ENCODE data around the gene DRC3. TPM values are rescaled to one million over a fixed set of nuclear protein-coding genes. Genes with fewer than 3 reads are reported as not detected.

DRC3 gene
- total and polyA plus RNA-seq, 4 donors: 0.61 to 1.5 (median 1.1) TPM

GRCh38 chr17:18038149-18038850, 65.6 kb downstream of the DRC3 start (continued):
- TF ChIP-seq, protein P1, sequence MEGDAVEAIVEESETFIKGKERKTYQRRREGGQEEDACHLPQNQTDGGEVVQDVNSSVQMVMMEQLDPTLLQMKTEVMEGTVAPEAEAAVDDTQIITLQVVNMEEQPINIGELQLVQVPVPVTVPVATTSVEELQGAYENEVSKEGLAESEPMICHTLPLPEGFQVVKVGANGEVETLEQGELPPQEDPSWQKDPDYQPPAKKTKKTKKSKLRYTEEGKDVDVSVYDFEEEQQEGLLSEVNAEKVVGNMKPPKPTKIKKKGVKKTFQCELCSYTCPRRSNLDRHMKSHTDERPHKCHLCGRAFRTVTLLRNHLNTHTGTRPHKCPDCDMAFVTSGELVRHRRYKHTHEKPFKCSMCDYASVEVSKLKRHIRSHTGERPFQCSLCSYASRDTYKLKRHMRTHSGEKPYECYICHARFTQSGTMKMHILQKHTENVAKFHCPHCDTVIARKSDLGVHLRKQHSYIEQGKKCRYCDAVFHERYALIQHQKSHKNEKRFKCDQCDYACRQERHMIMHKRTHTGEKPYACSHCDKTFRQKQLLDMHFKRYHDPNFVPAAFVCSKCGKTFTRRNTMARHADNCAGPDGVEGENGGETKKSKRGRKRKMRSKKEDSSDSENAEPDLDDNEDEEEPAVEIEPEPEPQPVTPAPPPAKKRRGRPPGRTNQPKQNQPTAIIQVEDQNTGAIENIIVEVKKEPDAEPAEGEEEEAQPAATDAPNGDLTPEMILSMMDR (IDR thresholded peaks at IDR 0.05; ENCODE audit: low read depth, low read length, missing input control): no peak
- no peak for TF ChIP-seq TAF1 (conservative IDR thresholded peaks at IDR 0.05)
- no peak for TF ChIP-seq FOXA2 (IDR thresholded peaks at IDR 0.05)
- no peak for TF ChIP-seq RXRA (IDR thresholded peaks at IDR 0.05)
- no peak for TF ChIP-seq HNF4A (conservative IDR thresholded peaks at IDR 0.05)
- TF ChIP-seq YY1 (IDR thresholded peaks at IDR 0.05): no peak

DNA sequence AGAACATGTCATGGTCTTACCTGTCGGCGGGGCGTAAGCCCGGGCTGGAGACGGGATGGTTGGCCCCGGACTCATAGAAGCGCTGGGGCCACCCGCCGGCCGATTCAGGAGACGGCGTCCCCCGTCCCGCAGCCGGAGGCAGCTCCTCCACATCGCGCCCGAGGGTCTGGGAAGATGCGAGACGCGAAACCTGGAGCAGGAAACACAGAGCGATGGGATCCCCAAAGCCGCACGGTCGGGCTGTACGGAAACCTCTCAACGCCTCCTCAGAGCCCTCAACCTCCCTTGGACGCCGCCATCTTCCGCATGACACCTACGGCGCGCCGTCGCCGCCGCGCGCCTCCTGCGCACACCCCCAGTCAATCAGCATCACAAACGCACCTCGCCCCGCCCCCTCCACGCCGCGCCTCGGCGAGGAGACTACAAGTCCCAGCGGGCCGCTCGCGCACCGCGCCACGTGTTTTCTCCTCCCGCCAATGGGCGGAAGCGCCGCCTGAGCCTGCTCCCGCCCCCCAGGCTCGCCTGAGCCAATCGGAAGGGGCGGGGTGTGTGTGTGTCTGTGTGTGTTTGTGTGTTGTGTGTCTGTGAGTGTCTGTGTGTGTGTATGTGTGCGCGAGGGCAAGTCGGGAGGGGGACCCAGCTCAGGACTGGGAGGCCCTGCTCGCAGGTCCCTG, 66.3 kb downstream of the DRC3 start, which contains the start of the genes ATPAF2 and GID4:
Gene ATPAF2, minus strand, starts transcription at position 308 of the 674 bp plus-strand sequence. Its CDS starts 155 bp downstream, at position 153.
Gene GID4, plus strand, starts transcription at position 548 of the 674 bp plus-strand sequence. Its CDS starts 57 bp downstream, at position 605.
- TF ChIP-seq, protein P1 (IDR thresholded peaks at IDR 0.05; ENCODE audit: low read depth, low read length, missing input control): no peak
- TF ChIP-seq SP1 (IDR thresholded peaks at IDR 0.05) (peak; percentile 93), MAX (IDR thresholded peaks at IDR 0.05) (peak; percentile 82), HNF4G (IDR thresholded peaks at IDR 0.05) (no peak), YY1 (IDR thresholded peaks at IDR 0.05) (peak; percentile 99), EGR1 (IDR thresholded peaks at IDR 0.05; ENCODE audit: low read depth in 2 of 2) (peak in 1 of 2 donors; percentile 52), ZBTB33 (IDR thresholded peaks at IDR 0.05) (peak; percentile 76), FOXA1 (IDR thresholded peaks at IDR 0.05) (peak; percentile 29), JUND (IDR thresholded peaks at IDR 0.05) (no peak), RXRA (IDR thresholded peaks at IDR 0.05) (peak in 1 of 2 donors; percentile 17), RAD21 (IDR thresholded peaks at IDR 0.05) (peak in 1 of 2 donors; percentile 37), NR2F2 (IDR thresholded peaks at IDR 0.05) (no peak), GABPA (IDR thresholded peaks at IDR 0.05 in 1 of 2, conservative IDR thresholded peaks at IDR 0.05 in 1 of 2) (peak in 1 of 2 donors; percentile 72), FOXA2 (IDR thresholded peaks at IDR 0.05) (peak; percentile 31)
- TF ChIP-seq, protein P2, sequence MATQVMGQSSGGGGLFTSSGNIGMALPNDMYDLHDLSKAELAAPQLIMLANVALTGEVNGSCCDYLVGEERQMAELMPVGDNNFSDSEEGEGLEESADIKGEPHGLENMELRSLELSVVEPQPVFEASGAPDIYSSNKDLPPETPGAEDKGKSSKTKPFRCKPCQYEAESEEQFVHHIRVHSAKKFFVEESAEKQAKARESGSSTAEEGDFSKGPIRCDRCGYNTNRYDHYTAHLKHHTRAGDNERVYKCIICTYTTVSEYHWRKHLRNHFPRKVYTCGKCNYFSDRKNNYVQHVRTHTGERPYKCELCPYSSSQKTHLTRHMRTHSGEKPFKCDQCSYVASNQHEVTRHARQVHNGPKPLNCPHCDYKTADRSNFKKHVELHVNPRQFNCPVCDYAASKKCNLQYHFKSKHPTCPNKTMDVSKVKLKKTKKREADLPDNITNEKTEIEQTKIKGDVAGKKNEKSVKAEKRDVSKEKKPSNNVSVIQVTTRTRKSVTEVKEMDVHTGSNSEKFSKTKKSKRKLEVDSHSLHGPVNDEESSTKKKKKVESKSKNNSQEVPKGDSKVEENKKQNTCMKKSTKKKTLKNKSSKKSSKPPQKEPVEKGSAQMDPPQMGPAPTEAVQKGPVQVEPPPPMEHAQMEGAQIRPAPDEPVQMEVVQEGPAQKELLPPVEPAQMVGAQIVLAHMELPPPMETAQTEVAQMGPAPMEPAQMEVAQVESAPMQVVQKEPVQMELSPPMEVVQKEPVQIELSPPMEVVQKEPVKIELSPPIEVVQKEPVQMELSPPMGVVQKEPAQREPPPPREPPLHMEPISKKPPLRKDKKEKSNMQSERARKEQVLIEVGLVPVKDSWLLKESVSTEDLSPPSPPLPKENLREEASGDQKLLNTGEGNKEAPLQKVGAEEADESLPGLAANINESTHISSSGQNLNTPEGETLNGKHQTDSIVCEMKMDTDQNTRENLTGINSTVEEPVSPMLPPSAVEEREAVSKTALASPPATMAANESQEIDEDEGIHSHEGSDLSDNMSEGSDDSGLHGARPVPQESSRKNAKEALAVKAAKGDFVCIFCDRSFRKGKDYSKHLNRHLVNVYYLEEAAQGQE (IDR thresholded peaks at IDR 0.05): peak; percentile 64
- peak; percentile 99 for DNase-seq (ENCODE audit: low spot score)
- Histone ChIP-seq H3K9me3 (ENCODE audit: control insufficient read depth in 4 of 4, low read length in 3 of 4) (no peaks in the 10 kb centered on the region), H3K36me3 (ENCODE audit: control insufficient read depth in 4 of 4, insufficient read depth in 3 of 4, low read depth in 1 of 4, low read length in 3 of 4) (no peaks in the 10 kb centered on the region), H3K4me3 (ENCODE audit: low read depth in 1 of 3, low read length in 3 of 3) (peak within 1 kb of the TSS; percentile 92 to 97 (median 97)), H3K27me3 (ENCODE audit: control insufficient read depth in 4 of 4, insufficient read depth in 4 of 4, low read length in 3 of 4) (no peaks in the 10 kb centered on the region), H3K27ac (ENCODE audit: low read depth in 1 of 2, low read length in 2 of 2) (peak within 1 kb of the TSS; percentile 38 to 61), H3K4me1 (ENCODE audit: control insufficient read depth in 4 of 4, insufficient read depth in 4 of 4, low read length in 3 of 4) (peaks cover 4 to 35% (median 26%) of the 10 kb centered on the region in 4 donors), H3K9ac (ENCODE audit: low read depth in 1 of 2, low read length in 2 of 2) (peak within 1 kb of the TSS; percentile 66 to 79)
- WGBS: under 1% methylated on average over 67 of the region's 67 CpGs
